IPS-15b (cell line): ENCODE measurements around the gene CATSPERD.

Source experiments
- H3K27me3 ChIP-seq: one replicate; pipeline ENCODE4 v1.6.1; 2013; ENCODE audit warnings: low read length; ENCODE audit not compliant: control insufficient read depth, insufficient read depth
- H3K36me3 ChIP-seq: one replicate; pipeline ENCODE4 v1.6.1; 2013; ENCODE audit warnings: low read length; ENCODE audit not compliant: control insufficient read depth, insufficient read depth
- H3K4me1 ChIP-seq: one replicate; pipeline ENCODE4 v1.6.1; 2013; ENCODE audit warnings: mild to moderate bottlenecking, low read length; ENCODE audit not compliant: control insufficient read depth, insufficient read depth
- H3K4me3 ChIP-seq: one replicate; pipeline ENCODE4 v1.5.1; 2013; ENCODE audit warnings: low read depth, low read length
- H3K9ac ChIP-seq: one replicate; pipeline ENCODE4 v1.6.1; 2013; ENCODE audit warnings: low read depth, mild to moderate bottlenecking, low read length
- H3K9me3 ChIP-seq: one replicate; pipeline ENCODE4 v1.6.1; 2013; ENCODE audit warnings: mild to moderate bottlenecking, low read length; ENCODE audit not compliant: control insufficient read depth, insufficient read depth

The CATSPERD gene

DNA sequence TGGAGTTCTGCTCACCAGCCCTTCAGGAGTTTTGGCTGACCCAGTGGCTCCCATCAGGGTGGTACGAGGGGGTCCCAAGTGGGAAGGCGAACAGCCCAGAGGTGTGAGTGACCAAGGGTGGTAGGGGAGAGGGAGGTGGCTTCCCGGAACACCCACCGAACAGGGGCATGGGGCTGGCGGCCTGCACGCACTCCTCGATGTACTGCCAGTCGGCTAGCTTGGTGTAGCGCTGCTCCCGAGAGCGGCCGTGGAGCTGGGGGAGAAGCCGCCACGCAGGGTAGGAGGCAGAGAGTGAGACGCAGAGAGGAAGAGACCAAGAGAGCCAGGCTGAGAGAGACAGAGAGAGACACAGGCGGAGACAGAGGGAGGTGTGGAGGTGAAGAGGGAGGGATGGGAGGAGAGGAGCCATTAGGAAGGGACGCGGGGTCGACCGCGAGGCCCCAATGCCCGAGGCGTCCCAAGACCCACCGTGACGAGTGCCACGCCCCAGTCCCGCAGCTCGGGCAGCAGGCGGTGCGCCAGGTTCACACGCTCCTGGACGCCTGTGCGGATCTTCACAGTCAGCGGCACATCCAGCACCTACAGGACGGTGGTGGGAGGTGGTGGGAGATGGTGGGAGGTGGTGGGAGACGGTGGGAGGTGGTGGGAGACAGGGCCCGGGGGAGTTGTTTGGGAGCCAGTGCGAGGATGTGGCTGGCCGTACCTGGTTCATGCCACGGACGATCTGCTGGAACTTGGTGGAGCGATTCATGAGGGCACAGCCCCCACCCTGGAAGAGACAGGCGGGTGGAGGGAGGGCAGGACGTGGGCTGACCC is 66.4 kb downstream of the CATSPERD start:
- Histone ChIP-seq H3K9ac (no peak overlapping the region), H3K4me3 (no peak overlapping the region), H3K36me3 (peaks cover 48% of the 10 kb centered on the region), H3K27me3 (no peaks in the 10 kb centered on the region), H3K4me1 (no peaks in the 10 kb centered on the region), H3K9me3 (no peaks in the 10 kb centered on the region)

DNA sequence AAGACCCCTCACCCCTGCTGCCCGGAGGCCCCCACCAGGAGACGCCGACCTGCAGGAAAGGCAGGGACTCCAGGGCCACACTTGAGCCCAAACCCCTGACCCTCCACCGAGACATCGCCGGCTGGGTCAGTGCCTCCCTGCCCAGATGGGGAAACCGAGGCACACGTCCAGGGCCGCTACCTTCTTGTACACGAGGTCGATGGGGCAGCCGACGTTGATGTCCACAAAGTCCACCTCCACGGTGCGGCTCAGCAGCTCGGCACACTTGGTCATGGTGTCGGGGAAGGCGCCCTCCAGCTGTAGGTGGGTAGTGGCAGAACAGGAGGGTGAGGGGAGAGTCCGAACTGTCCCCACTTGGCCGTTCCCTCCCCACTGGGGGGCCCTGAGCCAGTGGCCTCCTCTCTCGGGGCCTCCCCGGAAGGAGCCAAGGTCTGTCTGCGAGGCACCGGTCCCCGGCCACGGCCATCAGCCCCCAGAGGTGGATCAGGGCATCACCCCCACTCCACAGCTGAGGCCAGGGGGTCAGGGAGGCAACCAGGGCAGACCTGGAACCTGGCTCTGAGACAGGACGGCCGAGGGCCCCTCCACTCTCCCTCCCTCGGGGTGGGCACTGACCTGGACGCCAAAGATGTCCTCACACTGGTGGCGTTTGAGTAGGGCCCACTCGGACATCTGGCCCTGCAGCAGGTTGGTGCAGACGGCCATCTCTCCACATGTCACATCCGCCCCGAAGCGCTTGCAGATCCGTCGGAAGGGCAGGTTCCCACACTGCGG is 67.2 kb downstream of the CATSPERD start:
- Histone ChIP-seq H3K4me1 (no peaks in the 10 kb centered on the region), H3K9ac (no peak overlapping the region), H3K9me3 (no peaks in the 10 kb centered on the region), H3K4me3 (no peak overlapping the region), H3K36me3 (peaks cover 48% of the 10 kb centered on the region), H3K27me3 (no peaks in the 10 kb centered on the region)

DNA sequence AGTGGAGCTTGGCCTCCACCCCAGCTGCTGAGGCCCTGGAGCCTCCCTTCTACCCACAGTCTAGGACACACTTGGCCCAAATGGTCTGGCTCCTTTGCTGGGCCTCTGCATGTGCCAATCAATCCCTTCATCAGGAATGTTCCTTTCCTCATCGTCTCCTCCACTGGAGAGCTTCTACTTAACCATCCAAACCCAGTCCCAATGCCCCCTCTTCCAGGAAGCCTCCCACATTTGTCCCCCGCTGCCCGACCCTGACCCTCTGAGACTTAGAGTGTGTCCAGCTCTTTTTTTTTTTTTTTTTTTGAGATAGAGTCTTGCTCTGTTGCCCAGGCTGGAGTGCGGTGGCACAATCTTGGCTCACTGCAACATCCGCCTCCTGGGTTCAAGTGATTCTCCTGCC is 68.0 kb downstream of the CATSPERD start:
- Histone ChIP-seq H3K36me3 (peaks cover 48% of the 10 kb centered on the region), H3K4me1 (no peaks in the 10 kb centered on the region), H3K9me3 (no peaks in the 10 kb centered on the region), H3K9ac (no peak overlapping the region), H3K27me3 (no peaks in the 10 kb centered on the region), H3K4me3 (no peak overlapping the region)

DNA sequence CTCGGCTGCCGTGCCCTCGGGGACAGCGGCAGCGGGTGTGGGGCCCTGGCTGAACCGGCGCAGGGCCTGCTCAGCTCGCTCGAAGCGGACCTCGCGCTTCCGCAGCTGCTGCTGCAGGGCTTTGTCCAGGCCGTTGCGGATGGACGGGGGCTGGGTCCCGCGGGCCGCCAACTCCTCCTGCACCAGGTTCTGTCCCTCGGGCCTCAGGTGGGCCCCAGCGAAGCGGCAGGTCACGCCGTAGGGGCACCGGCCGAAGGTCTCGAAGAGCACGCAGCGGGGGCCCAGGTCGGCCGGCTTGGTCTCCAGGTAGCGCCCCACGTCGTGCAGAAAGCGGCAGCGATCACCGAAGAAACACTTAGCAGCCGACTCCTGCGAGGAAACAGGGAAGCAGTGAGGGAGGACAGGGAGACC is 68.9 kb downstream of the CATSPERD start:
- no peaks in the 10 kb centered on the region for H3K27me3 ChIP-seq
- no peak overlapping the region for H3K9ac ChIP-seq
- H3K36me3 ChIP-seq, result peaks cover 45% of the 10 kb centered on the region
- H3K4me3 ChIP-seq, result no peak overlapping the region
- H3K4me1 ChIP-seq, result no peaks in the 10 kb centered on the region
- H3K9me3 ChIP-seq, result no peaks in the 10 kb centered on the region

DNA sequence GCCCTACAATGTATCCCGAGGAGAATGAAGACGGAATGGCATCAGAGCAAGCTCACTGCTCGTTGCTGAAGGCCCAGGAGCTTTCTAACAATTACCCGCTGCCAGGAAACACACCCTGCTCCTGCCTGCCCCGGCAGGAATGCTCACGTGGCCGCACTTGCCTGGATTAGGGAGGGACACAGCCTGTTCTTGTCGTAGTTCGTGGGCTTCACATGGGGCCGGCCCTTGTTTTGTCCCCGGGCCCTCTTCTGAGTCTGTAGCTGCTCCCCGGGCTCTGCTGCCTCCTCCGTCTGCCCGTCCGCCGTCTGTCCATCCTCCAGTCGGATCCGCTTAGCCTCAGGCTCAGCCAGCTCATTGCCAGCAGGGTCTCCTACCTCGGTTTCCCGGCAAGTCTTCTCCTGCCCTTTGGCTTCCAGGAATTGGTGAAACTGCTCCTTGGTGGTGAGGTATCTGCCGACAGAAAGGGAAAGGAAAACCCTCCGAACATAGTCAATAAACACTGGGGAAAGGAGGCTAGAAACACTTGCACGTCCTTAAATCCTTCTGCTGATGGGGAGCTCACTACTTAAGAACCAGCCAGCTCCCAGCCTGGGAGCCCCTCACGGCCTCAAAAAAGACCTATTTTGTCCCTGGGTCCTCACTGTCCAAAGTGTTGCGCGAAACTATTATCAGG is 69.6 kb downstream of the CATSPERD start:
- Histone ChIP-seq H3K27me3 (no peaks in the 10 kb centered on the region), H3K36me3 (peaks cover 43% of the 10 kb centered on the region), H3K9ac (no peak overlapping the region), H3K4me1 (no peaks in the 10 kb centered on the region), H3K4me3 (peak overlapping the region; percentile 82), H3K9me3 (no peaks in the 10 kb centered on the region)

- Histone ChIP-seq H3K9ac (peak within 1 kb of the TSS; percentile 97), H3K4me1 (no peaks in the 10 kb centered on the region), H3K36me3 (peaks cover 36% of the 10 kb centered on the region), H3K4me3 (peak within 1 kb of the TSS; percentile 99), H3K27me3 (no peaks in the 10 kb centered on the region), H3K9me3 (no peaks in the 10 kb centered on the region)
These were observed 70.4 kb downstream of the CATSPERD start, which contains the start of gene DUS3L for GRCh38 chr19:5790559-5791520. Gene DUS3L (minus strand): TSS chr19:5791163. CDS start chr19:5791141, 22 bp downstream.

DNA sequence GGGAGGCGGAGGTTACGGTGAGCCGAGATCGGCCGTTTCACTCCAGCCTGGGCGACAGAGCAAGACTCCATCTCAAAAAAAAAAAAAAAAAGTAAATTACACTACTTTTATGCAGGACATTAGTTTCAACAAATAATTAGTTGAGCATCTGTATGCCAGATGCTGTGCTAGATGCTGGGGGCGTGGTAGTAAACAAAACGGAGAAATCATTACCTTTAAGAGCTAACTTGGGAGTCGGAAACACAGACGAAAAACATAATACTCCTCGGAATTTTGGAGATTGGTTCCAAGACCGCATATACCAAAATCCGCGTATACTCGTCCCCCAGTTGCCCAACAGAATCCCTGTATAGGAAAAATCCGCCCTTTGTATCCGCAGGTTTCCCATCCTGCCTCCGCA is 71.8 kb downstream of the CATSPERD start:
- H3K4me1 ChIP-seq, result no peaks in the 10 kb centered on the region
- peaks cover 22% of the 10 kb centered on the region for H3K36me3 ChIP-seq
- H3K9me3 ChIP-seq, result no peaks in the 10 kb centered on the region
- no peak overlapping the region for H3K9ac ChIP-seq
- H3K4me3 ChIP-seq, result no peak overlapping the region
- H3K27me3 ChIP-seq, result no peaks in the 10 kb centered on the region

DNA sequence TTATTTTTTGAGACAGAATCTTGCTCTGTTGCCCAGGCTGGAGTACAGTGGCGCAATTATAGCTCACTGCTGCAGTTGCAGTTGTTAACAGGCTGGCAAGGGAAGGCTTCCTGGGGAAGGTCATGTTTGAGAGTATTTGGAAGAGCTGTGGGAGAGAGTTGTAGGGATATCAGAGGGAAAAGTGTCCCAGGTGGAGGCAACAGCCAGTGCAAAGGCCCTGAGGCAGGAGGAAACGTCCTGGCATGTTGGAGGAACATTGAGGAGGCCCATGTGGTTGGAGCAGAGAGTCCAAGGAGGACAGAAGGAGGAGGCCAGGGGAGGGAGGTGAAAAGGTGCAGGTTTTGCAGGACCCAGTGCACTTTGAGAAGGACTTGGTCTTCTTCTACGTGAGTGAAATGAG is 72.8 kb downstream of the CATSPERD start:
- no peak overlapping the region for H3K4me3 ChIP-seq
- H3K9ac ChIP-seq, result no peak overlapping the region
- no peaks in the 10 kb centered on the region for H3K9me3 ChIP-seq
- no peaks in the 10 kb centered on the region for H3K27me3 ChIP-seq
- no peaks in the 10 kb centered on the region for H3K4me1 ChIP-seq
- peaks cover 12% of the 10 kb centered on the region for H3K36me3 ChIP-seq

GRCh38 chr19:5795382-5795919 is 75.0 kb downstream of the CATSPERD start:
- Histone ChIP-seq H3K4me1 (no peaks in the 10 kb centered on the region), H3K27me3 (no peaks in the 10 kb centered on the region), H3K4me3 (no peak overlapping the region), H3K9me3 (no peaks in the 10 kb centered on the region), H3K9ac (no peak overlapping the region), H3K36me3 (no peaks in the 10 kb centered on the region)

DNA sequence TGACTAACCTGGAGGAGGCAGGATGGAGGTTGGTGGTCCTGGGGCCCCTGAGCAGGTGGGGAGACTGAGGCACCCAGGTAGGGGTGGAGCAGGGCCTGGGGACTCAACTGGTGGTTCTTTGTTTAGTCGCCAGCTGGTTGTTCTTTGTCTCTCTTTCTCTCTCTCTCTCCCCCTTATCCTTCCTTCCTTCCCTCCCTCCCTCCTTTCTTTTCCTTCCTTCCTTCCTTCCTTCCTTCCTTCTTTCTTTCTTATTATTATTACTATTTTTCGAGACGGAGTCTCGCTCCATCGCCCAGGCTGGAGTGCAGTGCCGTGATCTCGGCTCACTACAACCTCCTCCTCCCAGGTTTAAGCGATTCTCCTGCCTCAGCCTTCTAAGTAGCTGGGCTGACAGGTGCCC is 77.8 kb downstream of the CATSPERD start:
- Histone ChIP-seq H3K27me3 (peaks cover 9% of the 10 kb centered on the region), H3K4me1 (no peaks in the 10 kb centered on the region), H3K9me3 (no peaks in the 10 kb centered on the region), H3K36me3 (no peaks in the 10 kb centered on the region), H3K9ac (no peak overlapping the region), H3K4me3 (no peak overlapping the region)
